A549 treated with CORT108297 at 1 μM for 4 hours (cell line): ENCODE measurements around the gene RPS27L. TPM values are rescaled to one million over a fixed set of nuclear protein-coding genes. Genes with fewer than 3 reads are reported as not detected.

Experiments used
- total RNA-seq: library from RNA; stranded (reverse); fragments of 200-300 nt; extraction: Qiagen RNA extraction; gene quantifications from 5 replicates; pipeline ENCODE4 v1.2.3, GENCODE V29; 2022

RPS27L gene
- total RNA-seq, result 396 to 418 TPM (median 402 TPM) in 5 replicates

DNA sequence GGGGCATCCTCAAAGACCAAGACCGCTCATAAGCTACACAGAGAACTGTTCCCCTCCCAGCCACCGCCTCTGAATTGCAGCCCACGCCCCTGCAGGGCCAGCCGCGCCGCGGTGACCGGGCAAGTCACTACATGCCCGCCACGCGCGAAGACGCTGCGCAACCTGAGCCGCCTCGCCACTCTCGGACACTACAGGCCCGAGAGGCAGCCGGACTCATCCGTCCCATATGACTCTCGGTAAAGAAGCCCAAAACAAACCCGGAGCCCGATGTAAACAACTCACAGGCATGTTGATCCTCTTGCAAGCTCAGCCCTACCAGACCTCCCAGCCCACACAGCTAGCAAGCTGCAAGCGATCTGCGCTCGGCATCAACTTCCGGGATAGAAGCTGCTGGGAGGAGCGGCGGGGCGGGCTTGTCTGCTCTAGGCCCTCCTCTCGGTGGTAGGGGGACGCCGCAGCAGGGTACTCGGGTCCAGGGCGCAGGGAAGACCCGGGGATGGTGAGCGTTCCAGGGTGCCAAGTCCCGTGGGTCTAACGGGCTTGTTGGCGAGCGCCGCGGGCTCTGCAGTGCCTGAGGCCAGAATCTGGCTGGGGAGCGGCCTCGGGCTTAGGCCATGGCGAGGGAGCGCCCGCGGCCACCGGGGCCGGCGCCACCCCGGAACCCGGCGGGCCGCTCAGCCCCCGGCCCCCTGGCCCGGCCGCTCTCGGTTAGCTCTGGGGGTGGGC lies at the start of gene RPS27L:
Gene RPS27L (minus strand): TSS at position 360 of the 726 bp plus-strand sequence. CDS start 72 bp downstream, at position 288.

DNA sequence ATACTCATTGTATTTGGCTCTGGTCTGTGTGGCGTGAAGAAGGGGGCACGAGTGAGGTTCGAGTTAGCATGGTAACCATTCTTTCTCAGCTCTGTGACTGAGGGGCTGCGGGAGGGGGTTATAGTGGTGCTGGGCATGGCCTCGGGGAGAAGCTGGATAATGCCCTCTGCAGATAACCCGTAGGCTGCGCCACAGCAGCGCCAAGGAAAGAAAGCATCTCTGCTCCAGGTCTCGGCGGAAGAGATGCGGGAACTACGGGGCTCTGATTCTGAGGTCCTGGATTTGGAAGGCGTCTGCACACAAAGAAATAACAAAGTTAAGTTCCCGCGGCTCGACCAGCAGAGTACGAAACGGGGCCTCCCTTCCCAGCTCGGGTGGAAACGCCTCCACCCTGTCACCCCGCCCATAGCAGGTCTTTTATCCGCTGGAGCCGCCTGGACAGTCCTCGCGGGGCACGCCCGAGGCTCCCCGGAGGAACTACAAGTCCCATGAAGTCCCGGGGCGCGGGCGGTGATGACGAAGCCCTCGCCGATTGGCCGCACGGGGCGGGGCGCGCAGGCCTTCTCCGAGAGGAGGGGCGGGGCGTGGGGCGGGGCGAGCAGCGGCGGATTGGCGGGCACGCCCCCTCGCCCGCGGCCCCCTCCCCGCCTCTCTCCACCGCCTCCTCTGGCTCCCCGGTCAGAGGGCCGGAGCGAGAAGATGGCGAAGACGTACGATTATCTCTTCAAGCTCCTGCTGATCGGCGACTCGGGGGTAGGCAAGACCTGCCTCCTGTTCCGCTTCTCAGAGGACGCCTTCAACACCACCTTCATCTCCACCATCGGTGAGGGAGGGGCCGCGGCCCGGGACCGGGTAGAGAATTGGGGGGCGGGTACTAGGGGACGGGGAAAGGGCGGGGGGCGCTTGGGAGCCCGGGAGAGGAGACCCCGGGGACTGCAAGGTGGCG lies 31.9 kb upstream of the RPS27L start, which contains the start of gene RAB8B:
Gene RAB8B (plus strand): TSS at position 681 of the 946 bp plus-strand sequence. CDS start 19 bp downstream, at position 700.

DNA sequence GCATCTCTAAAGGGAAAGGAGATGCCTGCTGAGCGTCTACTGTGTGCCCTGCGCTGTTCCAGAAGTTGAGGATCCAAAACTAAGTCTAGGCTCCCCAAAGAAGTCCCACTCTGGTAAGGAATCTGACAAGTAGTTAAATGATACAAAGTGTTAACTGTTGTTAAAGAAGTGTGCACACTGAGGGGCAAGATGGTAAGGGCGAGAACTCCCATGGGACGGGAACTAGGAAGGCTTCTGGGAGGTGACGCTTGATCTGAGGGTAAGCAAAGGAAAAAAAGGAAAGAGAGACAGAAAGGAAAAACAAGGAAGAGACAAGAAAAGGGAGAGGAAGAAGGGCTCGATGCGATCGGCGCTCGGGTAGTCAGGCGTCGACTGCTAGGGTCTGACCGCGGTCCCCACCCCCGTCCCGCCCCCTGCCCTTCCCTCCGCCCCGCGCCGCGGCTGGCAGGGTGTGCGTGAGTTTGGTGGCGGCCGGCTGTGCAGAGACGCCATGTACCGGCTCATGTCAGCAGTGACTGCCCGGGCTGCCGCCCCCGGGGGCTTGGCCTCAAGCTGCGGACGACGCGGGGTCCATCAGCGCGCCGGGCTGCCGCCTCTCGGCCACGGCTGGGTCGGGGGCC lies 35.8 kb downstream of the RPS27L start, which contains the start of gene LACTB:
Gene LACTB (plus strand): TSS at position 480 of the 620 bp plus-strand sequence. CDS start 11 bp downstream, at position 491.

Other genes with a start within 250 kb of the RPS27L start
- 415 to 502 TPM (median 444 TPM) in 5 replicates for gene TPM1, start 114.7 kb downstream of the RPS27L start, total RNA-seq
- 23.8 to 38.2 TPM (median 26.4 TPM) in 5 replicates for gene LACTB, start 35.6 kb downstream of the RPS27L start, total RNA-seq
- gene RAB8B, start 32.1 kb upstream of the RPS27L start, total RNA-seq, result 9.3 to 16.1 TPM (median 12.1 TPM) in 5 replicates
- 15.6 to 23.9 TPM (median 19.9 TPM) in 5 replicates for gene APH1B, start 120.1 kb upstream of the RPS27L start, total RNA-seq
- 148 to 171 TPM (median 161 TPM) in 5 replicates for gene CA12, start 224.4 kb upstream of the RPS27L start, total RNA-seq